GM19372 (cell line): ENCODE measurements around the gene HNRNPH1.

Experiments
- ATAC-seq: cut with Tn5 transposase; IDR thresholded peaks from one replicate; pipeline ENCODE4 v1.9.1; 2021; ENCODE audit warnings: mild to moderate bottlenecking, low read depth, moderate library complexity; ENCODE audit not compliant: unreplicated experiment

Gene HNRNPH1

GRCh38 chr5:179606071-179606909, 17.2 kb downstream of the HNRNPH1 start:
- ATAC-seq: no peak

- ATAC-seq: no peak
Measured at GRCh38 chr5:179605026-179605833, 18.2 kb downstream of the HNRNPH1 start.

GRCh38 chr5:179603308-179603707, 20.2 kb downstream of the HNRNPH1 start:
- no peak for ATAC-seq

GRCh38 chr5:179601871-179602625, 21.4 kb downstream of the HNRNPH1 start:
- ATAC-seq: no peak

GRCh38 chr5:179599973-179600372, 23.5 kb downstream of the HNRNPH1 start:
- no peak for ATAC-seq

- ATAC-seq: no peak
Measured at GRCh38 chr5:179599566-179599965, 23.9 kb downstream of the HNRNPH1 start.

- ATAC-seq: no peak
Measured at GRCh38 chr5:179599100-179599499, 24.4 kb downstream of the HNRNPH1 start.

GRCh38 chr5:179596421-179596820, 27.1 kb downstream of the HNRNPH1 start:
- no peak for ATAC-seq

GRCh38 chr5:179595916-179596315, 27.6 kb downstream of the HNRNPH1 start:
- no peak for ATAC-seq

- ATAC-seq: no peak
Measured at GRCh38 chr5:179588166-179588565, 35.3 kb downstream of the HNRNPH1 start.

GRCh38 chr5:179585941-179586401, 37.5 kb downstream of the HNRNPH1 start:
- ATAC-seq: no peak

GRCh38 chr5:179577286-179577960, 46.0 kb downstream of the HNRNPH1 start:
- ATAC-seq: no peak

- no peak for ATAC-seq
Measured at GRCh38 chr5:179572386-179572785, 51.1 kb downstream of the HNRNPH1 start.

GRCh38 chr5:179568721-179569120, 54.8 kb downstream of the HNRNPH1 start:
- ATAC-seq: no peak

GRCh38 chr5:179564526-179564925, 58.9 kb downstream of the HNRNPH1 start:
- ATAC-seq: no peak
